Panc1 (cell line): ENCODE results near the gene GMDS. TPM values are rescaled to one million over a fixed set of nuclear protein-coding genes. Genes with fewer than 3 reads are reported as not detected.

Experiments
- ATAC-seq: fragments of 200-7000 bp; cut with Tn5 transposase; 2 replicates; pipeline ENCODE4 v1.9.1; 2020; ENCODE audit warnings: mild to moderate bottlenecking, moderate library complexity
- BruUV-seq: library from RNA; stranded (reverse); fragments of 400-500 nt; replicated peaks from 2 replicates; lab custom pipeline; 2021; lab: Mats Ljungman, UMichigan
- CTCF ChIA-PET: fragments of 300-600 bp; sonication (Branson Sonifier 250); formaldehyde crosslinking; loops from one replicate; lab custom pipeline; 2022; ENCODE audit warnings: antibody characterized with exemption; lab: Charles Lee
- POLR2A ChIA-PET: fragments of 300-600 bp; sonication (Branson Sonifier 250); formaldehyde crosslinking; loops from one replicate; lab custom pipeline; 2022; ENCODE audit warnings: antibody characterized with exemption; lab: Charles Lee
- DNase-seq: peaks from one replicate; pipeline ENCODE4 v3.0.0-alpha.2; 2010; ENCODE audit warnings: low read depth, low spot score
- H3K27ac ChIP-seq: 2 replicates; pipeline ENCODE4 v1.5.1; 2011; ENCODE audit warnings: mild to moderate bottlenecking, low read length, inconsistent platforms
- H3K27me3 ChIP-seq: fragments of 200-500 bp; sonication (Bioruptor generic); 2 replicates; pipeline ENCODE4 v1.6.0; 2014; ENCODE audit warnings: low read length, inconsistent platforms; ENCODE audit not compliant: control insufficient read depth, insufficient read depth
- H3K36me3 ChIP-seq: fragments of 200-500 bp; sonication (Bioruptor generic); 2 replicates; pipeline ENCODE4 v1.5.1; 2014; ENCODE audit warnings: inconsistent platforms, mild to moderate bottlenecking, low read length, moderate library complexity; ENCODE audit not compliant: control insufficient read depth, insufficient read depth
- H3K4me1 ChIP-seq: 2 replicates; pipeline ENCODE4 v1.5.1; 2011; ENCODE audit warnings: inconsistent platforms, mild to moderate bottlenecking, low read length, moderate library complexity; ENCODE audit not compliant: control insufficient read depth, insufficient read depth
- H3K4me3 ChIP-seq, 2 experiments: 2 replicates each; pipeline ENCODE4 v1.5.1; 2011 to 2012; ENCODE audit warnings: low read depth in 2 of 2, low read length in 2 of 2, mild to moderate bottlenecking in 2 of 2, inconsistent platforms in 1 of 2, moderate library complexity in 1 of 2
- H3K9me3 ChIP-seq: fragments of 200-500 bp; sonication (Bioruptor generic); 2 replicates; pipeline ENCODE4 v1.5.1; 2014; ENCODE audit warnings: low read depth, mild to moderate bottlenecking, inconsistent platforms, low read length, moderate library complexity; ENCODE audit not compliant: control insufficient read depth, insufficient read depth
- POLR2AphosphoS5 ChIP-seq: IDR thresholded peaks from 2 replicates; pipeline ENCODE4 v1.6.1; 2012; ENCODE audit warnings: mild to moderate bottlenecking, low read depth, low read length, moderate library complexity
- SIN3A ChIP-seq: IDR thresholded peaks from 2 replicates; pipeline ENCODE4 v1.6.1; 2012; ENCODE audit warnings: low read depth, mild to moderate bottlenecking, low read length, moderate library complexity, borderline replicate concordance; ENCODE audit not compliant: insufficient read depth
- TCF7L2 ChIP-seq: IDR thresholded peaks from 2 replicates; pipeline ENCODE4 v1.6.1; 2011; ENCODE audit warnings: mild to moderate bottlenecking, low read depth, low read length, inconsistent platforms
- in situ Hi-C: cut with HindIII; loops from 2 replicates; pipeline ENCODE4 v1.10.0; 2016; ENCODE audit warnings: low sequenced_read_pairs, low pct_unique_long_range_greater_than_20kb
- intact Hi-C: fragments of 100-400 bp; cut with micrococcal nuclease; formaldehyde crosslinking; loops from one replicate; pipeline ENCODE4 v1.10.0; 2022; ENCODE audit not compliant: unreplicated experiment
- total RNA-seq: library from RNA; stranded (reverse); gene quantifications from one replicate; pipeline ENCODE4 v1.2.1, GENCODE V29; 2021; ENCODE audit not compliant: unreplicated experiment
- TF ChIP-seq, protein P1 (sequence below): fragments of 450-650 bp; IDR thresholded peaks from 2 replicates; pipeline ENCODE4 v1.5.1; 2017; ENCODE audit warnings: mild to moderate bottlenecking
- TF ChIP-seq, protein P2 (sequence below), 2 experiments: IDR thresholded peaks; 2 replicates each; pipeline ENCODE4 v1.6.1; 2011 to 2012; ENCODE audit warnings: low read depth in 2 of 2, control low read depth in 1 of 2, low read length in 1 of 2, mild to moderate bottlenecking in 1 of 2, moderate library complexity in 1 of 2; ENCODE audit not compliant: insufficient read depth in 1 of 2

GMDS gene
- total RNA-seq, 1 experiment from 2014 or later = 9.8 TPM

DNA sequence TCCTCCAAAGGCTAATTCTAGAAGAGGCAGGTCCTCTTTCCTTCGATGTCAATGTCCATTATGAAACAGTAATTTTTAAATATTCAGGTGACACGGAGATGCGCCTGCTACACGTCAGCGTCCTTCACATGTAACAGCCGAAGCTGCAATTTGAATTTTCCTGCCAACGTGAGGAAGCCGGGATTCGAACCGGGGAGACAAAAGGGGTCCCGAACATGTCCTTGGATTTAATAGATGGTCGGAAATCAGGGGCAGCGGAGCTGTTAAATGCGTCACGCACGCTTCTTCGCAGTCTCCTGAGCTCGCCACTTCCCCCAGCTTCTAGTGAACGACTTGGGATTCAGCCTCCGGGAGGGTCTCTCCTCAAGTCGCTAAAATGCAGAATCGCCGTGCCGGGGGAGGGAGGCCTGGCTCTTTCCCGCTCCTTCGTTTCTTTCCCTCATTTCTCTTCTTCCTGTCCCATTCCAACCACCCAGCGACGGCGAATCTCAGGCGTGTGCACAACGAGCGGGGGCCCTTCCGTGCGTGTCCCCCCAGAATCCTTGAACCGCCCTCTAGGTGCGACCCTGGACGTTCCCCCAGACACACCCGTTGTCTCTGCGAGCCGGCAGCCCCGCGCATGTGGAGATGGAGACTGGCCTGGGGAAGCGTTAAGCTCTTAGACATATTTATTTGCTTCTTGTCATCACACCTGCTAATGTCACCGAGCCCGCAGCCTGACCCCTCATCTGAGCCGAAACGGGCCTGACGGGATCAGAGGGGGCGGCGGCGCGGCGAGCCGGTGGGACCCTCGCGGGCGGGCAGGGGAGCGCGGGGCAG, 637.0 kb downstream of the GMDS start:
- peaks cover 14% of the 10 kb centered on the region for H3K4me1 ChIP-seq
- BruUV-seq = no TSS peak
- no peak for DNase-seq
- H3K4me3 ChIP-seq = peak overlapping the region; percentile 62 to 69
- in situ Hi-C loops = no loop called here
- H3K9me3 ChIP-seq = no peaks in the 10 kb centered on the region
- no peak for ATAC-seq
- no peak overlapping the region for H3K27ac ChIP-seq
- peaks cover 3% of the 10 kb centered on the region; the same call in 1 of the 2 replicates for H3K27me3 ChIP-seq
- TF ChIP-seq, protein P1, sequence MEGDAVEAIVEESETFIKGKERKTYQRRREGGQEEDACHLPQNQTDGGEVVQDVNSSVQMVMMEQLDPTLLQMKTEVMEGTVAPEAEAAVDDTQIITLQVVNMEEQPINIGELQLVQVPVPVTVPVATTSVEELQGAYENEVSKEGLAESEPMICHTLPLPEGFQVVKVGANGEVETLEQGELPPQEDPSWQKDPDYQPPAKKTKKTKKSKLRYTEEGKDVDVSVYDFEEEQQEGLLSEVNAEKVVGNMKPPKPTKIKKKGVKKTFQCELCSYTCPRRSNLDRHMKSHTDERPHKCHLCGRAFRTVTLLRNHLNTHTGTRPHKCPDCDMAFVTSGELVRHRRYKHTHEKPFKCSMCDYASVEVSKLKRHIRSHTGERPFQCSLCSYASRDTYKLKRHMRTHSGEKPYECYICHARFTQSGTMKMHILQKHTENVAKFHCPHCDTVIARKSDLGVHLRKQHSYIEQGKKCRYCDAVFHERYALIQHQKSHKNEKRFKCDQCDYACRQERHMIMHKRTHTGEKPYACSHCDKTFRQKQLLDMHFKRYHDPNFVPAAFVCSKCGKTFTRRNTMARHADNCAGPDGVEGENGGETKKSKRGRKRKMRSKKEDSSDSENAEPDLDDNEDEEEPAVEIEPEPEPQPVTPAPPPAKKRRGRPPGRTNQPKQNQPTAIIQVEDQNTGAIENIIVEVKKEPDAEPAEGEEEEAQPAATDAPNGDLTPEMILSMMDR = no peak
- TF ChIP-seq, protein P2, sequence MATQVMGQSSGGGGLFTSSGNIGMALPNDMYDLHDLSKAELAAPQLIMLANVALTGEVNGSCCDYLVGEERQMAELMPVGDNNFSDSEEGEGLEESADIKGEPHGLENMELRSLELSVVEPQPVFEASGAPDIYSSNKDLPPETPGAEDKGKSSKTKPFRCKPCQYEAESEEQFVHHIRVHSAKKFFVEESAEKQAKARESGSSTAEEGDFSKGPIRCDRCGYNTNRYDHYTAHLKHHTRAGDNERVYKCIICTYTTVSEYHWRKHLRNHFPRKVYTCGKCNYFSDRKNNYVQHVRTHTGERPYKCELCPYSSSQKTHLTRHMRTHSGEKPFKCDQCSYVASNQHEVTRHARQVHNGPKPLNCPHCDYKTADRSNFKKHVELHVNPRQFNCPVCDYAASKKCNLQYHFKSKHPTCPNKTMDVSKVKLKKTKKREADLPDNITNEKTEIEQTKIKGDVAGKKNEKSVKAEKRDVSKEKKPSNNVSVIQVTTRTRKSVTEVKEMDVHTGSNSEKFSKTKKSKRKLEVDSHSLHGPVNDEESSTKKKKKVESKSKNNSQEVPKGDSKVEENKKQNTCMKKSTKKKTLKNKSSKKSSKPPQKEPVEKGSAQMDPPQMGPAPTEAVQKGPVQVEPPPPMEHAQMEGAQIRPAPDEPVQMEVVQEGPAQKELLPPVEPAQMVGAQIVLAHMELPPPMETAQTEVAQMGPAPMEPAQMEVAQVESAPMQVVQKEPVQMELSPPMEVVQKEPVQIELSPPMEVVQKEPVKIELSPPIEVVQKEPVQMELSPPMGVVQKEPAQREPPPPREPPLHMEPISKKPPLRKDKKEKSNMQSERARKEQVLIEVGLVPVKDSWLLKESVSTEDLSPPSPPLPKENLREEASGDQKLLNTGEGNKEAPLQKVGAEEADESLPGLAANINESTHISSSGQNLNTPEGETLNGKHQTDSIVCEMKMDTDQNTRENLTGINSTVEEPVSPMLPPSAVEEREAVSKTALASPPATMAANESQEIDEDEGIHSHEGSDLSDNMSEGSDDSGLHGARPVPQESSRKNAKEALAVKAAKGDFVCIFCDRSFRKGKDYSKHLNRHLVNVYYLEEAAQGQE (IDR thresholded peaks at IDR 0.05; ENCODE audit: insufficient read depth in 1 of 2, low read depth in 2 of 2, low read length in 1 of 2) = no peak
- TF ChIP-seq SIN3A (no peak), TCF7L2 (no peak), POLR2AphosphoS5 (no peak)
- POLR2A ChIA-PET = interaction anchor here (0.6 kb wide), 1 partner anchor 585 kb away, joined by 5 read pairs; no protein-coding TSS in a partner anchor
- no peaks in the 10 kb centered on the region for H3K36me3 ChIP-seq
- CTCF ChIA-PET = interaction anchor here (0.6 kb wide), 1 partner anchor 585 kb away, joined by 3 read pairs; no protein-coding TSS in a partner anchor
- intact Hi-C loops = no loop called here

DNA sequence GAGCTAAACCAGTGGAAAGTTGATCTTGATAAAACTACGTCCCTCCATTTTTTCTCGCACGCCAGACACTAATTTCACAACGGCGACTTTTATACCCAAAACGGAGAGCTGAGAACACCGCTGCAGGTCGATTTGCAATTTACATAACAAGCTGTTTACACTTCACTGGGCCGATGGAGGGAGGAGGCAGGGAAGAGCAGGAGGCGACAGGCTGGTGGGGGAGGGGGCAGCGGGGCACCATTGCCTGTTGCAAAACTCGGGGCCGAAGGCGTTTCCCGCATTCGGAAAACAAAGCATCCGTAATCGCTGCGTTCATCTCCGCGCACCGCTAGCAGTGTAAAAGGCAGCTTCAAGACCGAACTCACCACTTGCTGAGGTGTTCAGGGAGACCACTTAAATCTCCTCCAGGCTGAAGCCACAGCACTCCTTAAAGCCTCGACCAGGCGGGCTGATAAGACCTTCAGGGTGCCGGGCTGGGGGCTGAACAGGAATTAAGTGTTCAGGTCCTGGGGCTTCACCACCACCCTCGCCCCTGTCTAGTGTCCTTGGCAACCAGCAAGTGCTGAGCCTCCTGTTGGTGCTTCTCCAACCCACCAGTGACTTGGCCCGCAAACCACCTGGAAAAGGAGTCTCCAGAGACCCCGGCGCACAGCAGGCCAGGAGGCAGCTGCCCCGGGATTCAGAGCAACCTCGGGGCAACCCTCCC, 637.7 kb downstream of the GMDS start:
- no peak for DNase-seq
- BruUV-seq = no TSS peak

More for the DNA sequence above, 637.7 kb downstream of the GMDS start:
- Histone ChIP-seq H3K4me1 (peaks cover 7% of the 10 kb centered on the region), H3K27me3 (peaks cover 3% of the 10 kb centered on the region; the same call in 1 of the 2 replicates), H3K36me3 (no peaks in the 10 kb centered on the region), H3K4me3 (no peak overlapping the region), H3K27ac (no peak overlapping the region), H3K9me3 (no peaks in the 10 kb centered on the region)
- ChIA-PET POLR2A (no interaction called here), CTCF (interaction anchor here (0.6 kb wide), 1 partner anchor 586 kb away, joined by 3 read pairs; no protein-coding TSS in a partner anchor)
- in situ Hi-C loops = no loop called here
- intact Hi-C loops = no loop called here
- no peak for ATAC-seq
- no peak for TF ChIP-seq TCF7L2
- TF ChIP-seq POLR2AphosphoS5 = no peak
- TF ChIP-seq, protein P2 (IDR thresholded peaks at IDR 0.05; ENCODE audit: insufficient read depth in 1 of 2, low read depth in 2 of 2, low read length in 1 of 2) = no peak
- no peak for TF ChIP-seq SIN3A
